Sciatic nerve (tissue), 2 donors: ENCODE results near the gene IQSEC1. TPM values are rescaled to one million over a fixed set of nuclear protein-coding genes. Genes with fewer than 3 reads are reported as not detected.

Experiments used
- ATAC-seq: fragments of 200-7000 bp; cut with Tn5 transposase; one replicate; pipeline ENCODE4 v1.9.1; 2020; ENCODE audit warnings: mild to moderate bottlenecking, moderate library complexity
- DNase-seq: peaks from one replicate; pipeline ENCODE4 v3.0.0-alpha.2; 2020; ENCODE audit warnings: low spot score
- intact Hi-C: fragments of 100-400 bp; cut with DNase I; formaldehyde crosslinking; loops from one replicate; pipeline ENCODE4 v1.14.2; 2022
- total RNA-seq: library from RNA; stranded (reverse); fragmentation: NEBNext Ultra II Directional; extraction: Animal tissue kit (Norgen Biotek cat#: 25700); gene quantifications from one replicate; pipeline ENCODE4 v1.2.1, GENCODE V29; 2021
- donor health status: DM: no; HTN: no; CAD: no.
- donor health status: DM: no; HTN: no; CAD: no.

IQSEC1 gene
- total RNA-seq, 1 donor from 2014 or later, result 77.5 TPM

DNA sequence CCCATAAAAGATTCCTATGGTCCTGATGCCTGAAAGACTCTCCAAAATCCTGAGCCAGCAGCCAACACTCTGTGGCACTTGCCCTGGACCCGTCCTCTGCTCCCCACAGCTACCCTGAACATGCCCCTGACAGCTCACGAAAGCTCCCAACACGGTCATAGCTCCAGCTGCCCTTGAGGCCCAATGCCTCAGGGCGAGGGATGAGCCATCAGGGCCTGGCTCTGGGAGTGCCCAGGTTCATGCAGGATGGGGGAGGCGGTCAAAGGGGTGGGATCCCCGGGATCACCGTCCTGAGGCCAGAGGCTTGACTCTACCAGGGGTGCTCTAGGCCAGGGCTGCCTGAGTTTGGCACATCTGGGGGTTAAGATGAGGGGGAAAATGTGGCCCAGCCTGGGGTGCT is 159.1 kb downstream of the IQSEC1 start:
- ATAC-seq (no peak), DNase-seq (no peak)
- intact Hi-C loops, result no loop called here

DNA sequence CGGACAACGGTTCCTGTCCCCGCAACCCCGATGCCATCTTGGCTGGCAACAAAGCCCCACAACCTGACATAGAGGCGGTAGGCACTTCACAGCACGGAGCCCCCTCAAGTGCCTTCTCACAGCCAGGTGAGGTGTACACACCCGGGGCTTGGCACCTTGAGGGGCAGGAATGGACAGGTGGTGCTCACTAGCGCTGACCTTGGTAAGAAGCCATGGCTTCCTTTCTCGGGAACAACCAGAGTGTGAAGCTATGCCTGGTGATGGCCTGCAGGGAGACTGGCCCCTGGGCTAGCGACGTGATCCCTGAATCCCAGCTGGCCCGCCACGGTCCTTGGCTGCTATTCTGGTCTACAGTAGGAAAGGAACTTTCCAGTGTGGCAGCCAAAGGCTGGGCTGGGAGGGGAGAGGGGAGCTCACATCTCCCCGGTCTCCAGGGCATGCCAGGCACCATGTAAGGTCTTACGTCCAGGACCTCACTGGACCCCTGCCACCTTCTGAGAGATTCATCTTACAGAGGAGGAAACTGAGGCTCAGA is 161.3 kb downstream of the IQSEC1 start:
- intact Hi-C loops, result no loop called here
- DNase-seq (no peak), ATAC-seq (no peak)

DNA sequence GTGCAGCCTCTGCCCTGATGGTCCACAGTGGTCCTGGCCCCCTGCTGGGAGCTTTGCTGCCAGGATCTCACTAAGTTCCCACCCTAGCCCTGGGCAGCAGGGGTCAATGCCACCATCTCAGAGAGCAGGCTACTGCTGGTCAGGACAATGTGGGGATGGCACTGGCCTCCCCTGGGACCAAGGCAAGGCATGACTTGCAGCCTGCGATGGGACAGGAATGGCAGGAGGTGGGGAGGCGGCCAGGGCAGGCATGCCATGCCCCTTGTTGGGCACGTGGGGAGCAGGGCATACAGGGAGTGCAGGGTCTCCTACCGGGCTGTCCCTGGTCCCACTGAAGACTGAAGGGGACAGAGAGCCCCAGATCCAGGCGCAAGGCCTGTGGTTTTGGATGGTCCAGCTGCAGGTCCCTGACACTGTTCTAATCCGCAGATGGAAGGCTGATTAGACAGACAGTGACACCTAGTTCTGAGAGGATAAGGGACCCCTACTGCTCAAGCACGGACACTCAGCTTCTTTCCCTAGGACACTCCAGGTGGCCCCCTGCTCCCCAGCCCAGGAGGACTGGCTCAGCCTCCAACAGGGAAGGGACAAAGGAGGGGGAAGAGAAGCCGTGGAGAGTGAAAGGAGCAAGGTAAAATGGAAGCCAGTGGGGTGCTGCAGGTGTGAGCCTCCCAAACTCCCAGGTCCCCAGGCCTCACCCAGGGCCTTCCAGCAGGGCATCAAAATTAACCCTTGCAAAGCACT is 162.7 kb downstream of the IQSEC1 start:
- DNase-seq (no peak), ATAC-seq (no peak)
- intact Hi-C loops, result no loop called here

DNA sequence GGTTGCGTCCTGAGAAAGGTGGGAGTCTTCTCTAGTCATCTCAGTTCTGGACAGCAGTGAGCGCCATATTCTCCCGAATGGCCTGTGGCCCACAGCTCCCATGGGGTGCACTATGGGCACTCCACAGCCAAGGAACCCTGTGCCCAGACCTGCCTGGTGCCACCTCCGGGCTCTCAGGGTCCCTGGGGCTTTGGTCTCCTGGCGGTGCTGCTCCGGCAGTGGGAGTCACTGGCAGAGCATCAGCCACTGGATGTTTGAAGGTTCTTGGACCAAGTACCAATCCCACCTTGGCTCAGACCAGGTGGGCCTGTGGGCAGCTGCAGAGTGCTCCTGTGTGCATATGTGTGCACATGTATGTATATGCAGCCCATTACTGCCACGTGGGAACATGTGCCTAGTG is 163.5 kb downstream of the IQSEC1 start:
- DNase-seq (no peak), ATAC-seq (no peak)
- intact Hi-C loops, result loop anchor here (10.0 kb wide), 1 partner anchor 65 kb away; no protein-coding TSS in a partner anchor

DNA sequence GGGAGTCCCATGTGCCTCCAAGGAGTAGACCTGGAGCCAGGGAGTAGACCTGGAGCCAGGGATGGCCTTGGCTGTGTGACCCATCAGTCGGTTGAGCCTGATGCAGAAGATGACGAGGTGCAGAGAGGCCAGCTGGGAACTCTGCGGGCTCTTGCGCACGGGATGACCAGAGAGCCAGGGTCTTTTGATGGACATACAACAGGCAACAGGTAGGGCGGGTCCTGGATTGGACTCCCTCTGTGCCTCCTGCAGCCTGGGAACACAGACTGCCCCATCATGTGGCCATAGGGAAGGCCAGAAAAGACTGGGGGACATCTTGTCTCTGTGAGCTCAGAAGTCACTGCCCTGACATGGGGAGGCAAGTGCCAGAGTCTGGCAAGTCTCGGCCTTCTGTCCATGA is 164.4 kb downstream of the IQSEC1 start:
- no peak for ATAC-seq
- intact Hi-C loops, result loop anchor here (10.0 kb wide), 1 partner anchor 66 kb away; no protein-coding TSS in a partner anchor
- DNase-seq, result no peak

DNA sequence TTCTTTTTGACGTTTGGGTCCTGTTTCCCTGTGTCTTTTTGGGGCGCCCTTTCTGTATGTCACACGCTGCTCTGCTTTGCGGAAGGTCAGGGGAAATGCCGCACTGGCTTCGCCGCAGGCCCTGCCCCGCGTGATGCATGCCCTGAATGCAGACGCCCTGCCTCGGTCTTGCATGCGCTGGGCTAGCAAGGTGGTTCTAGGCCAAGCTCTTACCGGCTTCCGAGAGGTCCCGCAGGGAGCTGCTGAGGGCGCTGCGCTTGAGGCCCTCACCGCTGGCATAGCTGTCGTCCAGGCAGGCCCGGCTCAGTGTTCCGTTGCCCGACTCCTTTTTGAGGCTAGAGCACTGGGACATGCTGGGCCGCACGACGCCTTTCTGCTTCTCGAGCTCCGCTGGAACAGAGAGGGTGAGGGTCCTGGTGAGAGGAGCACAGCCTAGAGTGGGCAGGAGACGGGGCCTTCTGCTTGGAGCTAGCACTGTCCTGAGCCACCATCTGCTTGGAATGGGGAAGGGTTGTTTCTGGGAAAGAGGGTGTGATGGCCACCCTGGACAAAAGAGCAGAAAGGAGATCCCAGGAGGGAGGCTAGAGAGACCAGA is 165.0 kb downstream of the IQSEC1 start:
- DNase-seq (no peak), ATAC-seq (no peak)
- intact Hi-C loops, result loop anchor here (10.0 kb wide), 1 partner anchor 67 kb away; no protein-coding TSS in a partner anchor

DNA sequence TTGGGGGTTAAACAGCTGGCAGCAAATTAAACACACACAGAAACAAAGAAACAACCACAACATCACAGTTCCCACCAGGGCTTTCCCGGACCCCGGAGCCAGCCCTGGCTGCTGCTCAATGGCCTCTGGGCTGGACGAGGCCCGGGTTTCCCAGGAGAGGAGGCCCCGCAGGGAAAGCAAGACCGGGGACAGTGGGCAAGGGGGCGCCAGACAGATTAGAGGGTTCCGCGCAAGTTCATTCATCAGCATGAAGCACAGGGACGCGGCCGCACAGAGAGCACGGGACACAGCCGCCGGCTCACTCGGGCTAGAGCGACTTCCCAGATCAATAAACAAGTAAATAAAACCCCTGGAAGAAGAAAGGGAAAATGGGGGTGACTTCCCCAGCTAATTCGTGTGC is 165.5 kb downstream of the IQSEC1 start:
- intact Hi-C loops, result loop anchor here (10.0 kb wide), 1 partner anchor 67 kb away; no protein-coding TSS in a partner anchor

DNA sequence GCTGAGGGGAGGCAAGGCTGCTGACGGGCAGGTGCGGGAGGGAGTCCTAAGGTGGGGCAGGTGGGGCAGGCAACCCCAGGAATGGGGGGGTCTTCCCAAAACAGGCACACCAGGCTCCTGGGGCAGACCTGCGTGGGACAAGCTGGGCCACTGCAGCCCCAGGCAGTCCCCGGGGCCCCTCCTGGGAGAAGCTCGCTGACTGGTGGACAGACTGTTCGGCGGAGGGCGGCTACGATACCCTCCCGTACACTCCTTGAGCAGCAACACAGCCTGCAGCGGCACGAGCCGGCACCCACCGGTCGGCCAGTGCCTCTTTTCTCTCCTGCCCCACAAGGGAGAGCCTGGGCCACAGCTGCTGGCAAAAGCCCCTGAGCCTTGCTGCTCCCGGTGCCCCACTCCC is 165.9 kb downstream of the IQSEC1 start:
- ATAC-seq (no peak), DNase-seq (no peak)
- intact Hi-C loops, result loop anchor here (10.0 kb wide), 1 partner anchor 68 kb away; no protein-coding TSS in a partner anchor

More for the DNA sequence above, 165.5 kb downstream of the IQSEC1 start:
- ATAC-seq, result no peak
- DNase-seq, result no peak

DNA sequence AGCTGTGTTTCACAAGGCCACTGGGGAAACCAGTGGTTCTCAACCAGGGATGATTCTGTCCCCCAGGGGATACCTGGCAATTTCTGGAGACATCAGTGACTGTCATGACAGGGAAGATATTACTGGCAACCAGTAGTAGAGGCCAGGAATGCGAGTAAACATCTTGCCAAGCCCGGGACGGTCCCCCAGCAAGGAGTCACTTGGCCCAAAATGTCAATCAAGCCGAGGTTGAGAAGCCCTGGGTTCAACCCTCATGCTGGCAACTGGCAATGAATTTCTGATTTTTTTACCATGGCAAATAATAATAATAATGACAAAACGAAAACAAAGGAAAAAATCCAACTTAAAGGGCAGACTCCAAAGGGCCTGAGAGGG is 166.3 kb downstream of the IQSEC1 start:
- intact Hi-C loops, result loop anchor here (10.0 kb wide), 1 partner anchor 68 kb away; no protein-coding TSS in a partner anchor
- DNase-seq, result no peak
- no peak for ATAC-seq

DNA sequence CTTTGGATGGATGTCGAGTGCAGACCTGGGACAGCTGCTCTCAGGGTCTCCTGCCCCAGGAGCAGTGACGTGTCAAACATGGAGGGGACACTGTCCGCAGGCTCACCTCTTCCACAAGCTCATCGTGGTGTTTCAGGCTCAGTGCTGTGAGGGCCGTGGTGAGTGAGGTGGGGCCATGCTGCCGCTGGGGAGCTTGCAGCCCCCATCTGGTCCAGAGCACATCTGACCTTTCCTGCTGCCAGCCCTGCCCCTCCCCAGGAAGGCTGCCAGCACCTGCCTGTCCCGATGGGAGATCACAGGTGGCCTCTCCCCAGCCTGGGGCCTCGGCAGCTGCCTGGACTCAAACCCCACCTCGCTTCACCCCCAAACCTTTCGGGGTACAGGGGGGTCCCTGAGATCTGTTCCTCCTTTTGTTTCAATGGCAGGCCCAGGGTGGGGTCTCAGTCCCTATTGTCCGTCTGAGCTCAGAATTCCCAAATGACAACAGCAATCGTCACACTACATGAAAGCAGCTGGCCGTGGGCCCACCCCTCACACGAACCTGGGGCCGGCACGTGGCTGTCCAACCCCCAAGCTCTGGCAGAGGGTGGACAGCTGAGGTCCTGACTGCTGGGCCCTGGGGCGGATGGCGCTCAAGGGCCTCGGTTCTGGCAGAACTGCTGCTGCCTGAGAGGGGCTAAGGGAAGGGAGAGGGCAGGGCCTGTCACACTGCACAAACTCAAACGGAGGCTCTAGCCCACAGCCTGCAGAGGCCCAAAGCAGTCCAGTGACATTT is 166.9 kb downstream of the IQSEC1 start:
- ATAC-seq, result no peak
- intact Hi-C loops, result loop anchor here (10.0 kb wide), 1 partner anchor 68 kb away; no protein-coding TSS in a partner anchor
- DNase-seq, result no peak

DNA sequence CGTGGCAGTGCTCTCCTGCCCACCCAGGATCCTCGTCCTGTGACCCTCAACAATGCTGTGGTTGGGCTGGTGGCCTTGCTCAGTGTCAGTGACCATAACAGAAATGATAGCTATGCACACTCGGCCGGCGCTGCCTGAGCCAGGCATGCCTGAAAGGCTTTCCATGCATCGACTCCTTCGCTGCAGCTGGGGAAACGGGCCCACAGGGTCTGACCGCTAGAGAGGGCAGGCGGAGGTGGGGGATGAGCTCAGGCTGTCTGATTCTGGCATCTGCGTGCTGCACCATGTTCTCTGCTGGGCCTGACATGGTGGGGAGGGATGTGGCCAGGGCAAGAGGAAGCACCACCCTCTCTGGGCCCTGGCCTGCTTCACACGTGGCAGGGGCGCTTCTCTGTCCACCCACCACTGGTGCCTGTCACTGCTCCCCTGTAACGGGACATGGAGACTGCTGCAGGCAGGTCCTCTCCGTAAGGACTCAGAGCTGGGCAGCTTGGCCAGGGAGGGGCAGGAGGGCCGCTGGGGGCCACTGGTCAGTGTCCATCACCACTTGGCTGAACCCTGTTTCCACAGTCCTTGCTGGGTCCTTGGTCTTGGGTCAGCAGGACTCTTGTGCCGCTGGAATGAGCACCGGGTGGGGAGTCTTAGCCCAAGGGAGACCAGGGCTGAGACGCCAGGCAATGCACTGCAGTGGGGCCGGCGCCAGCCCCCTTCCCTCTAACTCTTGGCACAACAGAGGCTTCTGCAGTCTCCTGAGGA is 167.7 kb downstream of the IQSEC1 start:
- ATAC-seq, result peak; percentile 24
- DNase-seq, result no peak
- intact Hi-C loops, result loop anchor here (10.0 kb wide), 1 partner anchor 69 kb away; no protein-coding TSS in a partner anchor

DNA sequence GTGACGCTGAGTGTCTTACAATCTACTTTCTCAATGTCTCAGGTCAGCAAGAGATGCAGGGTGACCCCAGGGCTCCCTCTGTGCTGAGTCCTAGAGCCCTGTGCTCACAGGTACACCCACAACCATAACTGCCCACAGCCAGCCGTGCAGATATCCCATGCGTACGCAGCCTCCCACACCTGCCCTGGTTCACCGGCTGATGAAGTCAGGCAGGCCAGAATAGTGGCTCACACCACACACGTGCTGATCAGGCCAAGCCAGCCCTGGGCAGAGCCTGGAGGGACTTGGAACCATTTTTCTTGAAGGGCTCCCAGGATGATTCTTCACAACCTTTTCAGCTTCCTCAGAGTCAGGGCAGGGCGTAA is 168.3 kb downstream of the IQSEC1 start:
- intact Hi-C loops, result loop anchor here (10.0 kb wide), 1 partner anchor 70 kb away; no protein-coding TSS in a partner anchor
- ATAC-seq, result no peak
- no peak for DNase-seq

DNA sequence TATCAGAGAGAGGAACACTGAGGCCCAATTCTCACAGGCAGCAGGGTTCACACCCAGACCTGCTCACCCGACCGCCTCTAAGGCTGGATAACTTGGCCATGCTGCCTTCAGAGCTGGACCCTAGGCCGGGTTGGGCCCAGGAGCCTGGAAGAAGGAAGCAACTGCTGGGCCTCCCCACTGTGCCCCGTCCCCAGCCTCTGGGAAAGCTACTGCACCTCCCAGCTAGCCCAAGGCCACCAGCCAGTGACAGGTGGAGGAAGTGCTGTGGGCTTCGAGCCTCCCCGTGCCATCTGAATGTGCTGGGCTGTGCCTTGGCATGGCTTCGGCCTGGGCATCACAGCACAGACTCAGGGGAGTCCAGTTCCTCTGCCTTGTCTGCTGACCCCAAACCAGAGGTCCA is 169.3 kb downstream of the IQSEC1 start:
- DNase-seq (no peak), ATAC-seq (no peak)
- intact Hi-C loops, result loop anchor here (10.0 kb wide), 1 partner anchor 71 kb away; no protein-coding TSS in a partner anchor

DNA sequence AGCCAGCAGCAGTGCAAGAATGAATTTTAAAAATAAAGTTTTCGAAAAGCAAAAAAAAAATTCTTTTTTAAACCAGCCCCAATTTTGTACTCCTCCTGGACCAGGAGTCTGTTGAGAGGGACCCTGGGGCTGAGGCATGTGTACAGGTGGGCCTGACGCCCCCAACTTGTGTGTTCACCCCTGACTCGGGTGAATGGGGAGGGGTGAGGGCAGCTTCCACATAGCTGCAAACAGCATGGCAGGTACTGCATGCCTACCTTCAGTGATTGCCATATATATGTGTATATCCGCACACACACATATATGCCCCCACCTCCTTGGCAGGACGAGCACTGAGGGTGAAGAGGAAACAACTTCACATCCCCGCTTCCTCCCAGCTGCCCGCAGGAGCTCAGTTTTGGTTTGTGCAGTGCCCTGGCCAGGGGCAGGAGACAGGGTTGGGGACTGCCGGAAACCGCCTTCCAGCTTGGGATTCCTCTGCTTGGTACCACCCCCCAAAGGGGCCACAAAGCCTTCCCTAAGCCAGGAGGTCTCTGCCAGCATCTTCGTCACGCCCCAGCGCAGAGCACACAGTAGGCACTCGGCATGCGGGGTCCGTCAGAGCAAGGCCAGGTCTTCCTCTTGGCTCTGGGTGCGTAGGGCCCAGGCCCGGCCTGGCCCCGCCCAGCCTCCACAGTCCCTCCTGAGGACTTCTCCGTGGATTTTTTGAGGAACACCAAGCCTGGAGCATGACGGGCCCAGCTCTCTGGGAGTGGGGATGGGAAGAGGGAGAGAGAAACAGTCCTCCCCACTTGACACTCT is 170.0 kb downstream of the IQSEC1 start:
- intact Hi-C loops, result loop anchor here (10.0 kb wide), 1 partner anchor 72 kb away; no protein-coding TSS in a partner anchor
- DNase-seq (no peak), ATAC-seq (no peak)

DNA sequence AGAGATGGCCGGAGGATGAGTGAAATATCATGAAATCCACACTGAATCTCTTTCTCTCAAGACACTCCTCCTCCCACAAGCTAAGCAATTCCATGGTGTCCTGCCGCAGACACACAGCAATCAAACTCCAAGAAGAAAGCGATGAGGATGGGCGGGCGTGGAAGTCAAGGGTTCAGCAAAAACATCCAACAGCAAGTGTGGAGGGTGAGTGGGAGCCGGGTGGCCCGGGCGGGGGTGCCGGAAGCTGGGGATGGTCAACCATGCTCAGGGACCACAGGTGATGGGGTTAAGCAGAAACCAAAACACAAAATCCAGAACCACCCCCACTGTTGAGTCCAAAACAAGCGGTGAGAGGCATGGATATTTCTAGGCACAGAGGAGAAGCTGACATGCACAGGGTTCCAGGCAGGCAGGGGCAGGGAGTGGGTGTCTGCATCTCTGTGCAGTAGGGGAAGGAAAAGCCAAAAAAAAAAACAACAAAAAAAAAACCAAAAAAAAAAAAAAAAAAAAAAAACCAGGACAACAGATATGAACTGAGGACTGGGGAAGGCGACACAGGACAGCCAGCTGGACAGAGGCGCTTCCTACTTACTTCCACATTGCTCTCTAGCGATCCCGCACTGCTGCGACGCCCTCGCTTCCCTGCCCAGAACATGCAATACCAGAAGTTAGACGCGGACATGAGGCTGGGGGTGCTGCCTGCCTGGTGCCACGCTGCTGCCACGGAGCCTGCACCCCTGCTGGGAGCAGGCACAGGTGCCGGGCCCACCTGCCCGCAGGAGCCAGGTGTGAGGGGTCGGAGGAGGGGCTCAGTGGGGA is 170.8 kb downstream of the IQSEC1 start:
- DNase-seq, result no peak
- ATAC-seq, result no peak
- intact Hi-C loops, result loop anchor here (10.0 kb wide), 1 partner anchor 72 kb away; no protein-coding TSS in a partner anchor

DNA sequence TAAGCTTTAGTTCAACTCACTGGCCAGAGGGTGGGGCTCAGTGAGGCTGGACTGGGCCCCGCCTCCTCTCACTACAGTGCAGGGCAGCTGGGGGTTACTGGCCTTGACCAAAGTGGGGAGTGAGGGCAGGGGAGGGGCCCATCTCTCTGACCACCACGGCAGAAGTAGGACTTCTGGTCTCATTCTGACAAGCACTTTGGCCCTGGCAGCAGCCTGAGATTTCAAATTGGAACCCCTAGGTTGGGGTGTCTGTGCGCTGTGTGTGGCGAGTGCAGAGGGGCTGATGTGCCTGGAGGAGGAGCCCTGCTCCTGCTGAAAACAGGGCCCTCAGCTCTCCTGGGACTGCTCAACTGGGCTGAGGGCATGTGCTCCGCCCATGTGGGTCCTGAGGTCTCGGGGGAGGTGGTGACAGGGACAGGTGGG is 171.6 kb downstream of the IQSEC1 start:
- DNase-seq, result no peak
- ATAC-seq, result no peak
- intact Hi-C loops, result loop anchor here (10.0 kb wide), 1 partner anchor 73 kb away; no protein-coding TSS in a partner anchor
